Measurements from ENCODE around the gene HPCAL1. TPM values are rescaled to one million over a fixed set of nuclear protein-coding genes. Genes with fewer than 3 reads are reported as not detected.

Gene HPCAL1
- total and polyA plus RNA-seq, 2 of the 8 experiments (the other 6 are each of a cell fraction or from before 2014, with no cell fraction given), result 5.8 to 8.6 TPM

GRCh38 chr2:10436583-10437110, 133.9 kb downstream of the HPCAL1 start:
- H3K4me1 ChIP-seq (replicated peaks in 1 of 4; ENCODE audit: control insufficient read depth in 3 of 4, insufficient read depth in 4 of 4, low read length in 3 of 4), result peaks cover 0 to 3% (median 1%) of the 10 kb centered on the region in 4 experiments; a peak in 3 of 7 replicates
- no peak overlapping the region for H4K91ac ChIP-seq (replicated peaks; ENCODE audit: insufficient read length, low read length)
- H2AK5ac ChIP-seq (ENCODE audit: low read depth, low read length), result no peak overlapping the region
- no peak overlapping the region for H3K9ac ChIP-seq (replicated peaks in 1 of 4; ENCODE audit: extremely low read depth in 1 of 4, low read depth in 3 of 4, low read length in 3 of 4)
- CTCF ChIA-PET (ENCODE audit: partially characterized antibody), result interaction anchor here (0.6 to 3.3 kb wide), 6 partner anchors 128 to 365 kb away, joined by 4 to 44 read pairs (median 4); no protein-coding TSS in a partner anchor
- no peaks in the 10 kb centered on the region for H3K79me1 ChIP-seq (ENCODE audit: low read depth, low read length)
- H2BK15ac ChIP-seq (ENCODE audit: low read length), result no peak overlapping the region
- no peak overlapping the region for H3K4me2 ChIP-seq (ENCODE audit: insufficient read depth in 1 of 2, low read depth in 2 of 2, low read length in 2 of 2)
- H3K27ac ChIP-seq (ENCODE audit: low read depth, low read length), result no peak overlapping the region
- no peak overlapping the region for H3K4me3 ChIP-seq (ENCODE audit: extremely low read depth in 1 of 4, insufficient read depth in 2 of 4, low read depth in 3 of 4, low read length in 4 of 4)
- H3K36me3 ChIP-seq (ENCODE audit: control insufficient read depth in 2 of 4, insufficient read depth in 4 of 4, low read length in 3 of 4), result peaks cover 2 to 10% (median 5%) of the 10 kb centered on the region in 4 experiments; a peak in 7 of 8 replicates
- no peak overlapping the region for H3K14ac ChIP-seq (ENCODE audit: insufficient read length)
- H3K9me3 ChIP-seq (ENCODE audit: insufficient read depth in 2 of 2, low read depth in 1 of 2, low read length in 1 of 2), result no peaks in the 10 kb centered on the region
- peaks cover 6% of the 10 kb centered on the region for H3K23me2 ChIP-seq (ENCODE audit: low read depth, low read length)
- no peak overlapping the region for H3K4ac ChIP-seq (replicated peaks; ENCODE audit: insufficient read length, low read depth, low read length)
- WGBS, 2 experiments (ENCODE audit: extremely low coverage in 1 of 2, insufficient coverage in 1 of 2, insufficient read length in 1 of 2, insufficient replicate concordance in 2 of 2, low coverage in 1 of 2, low lambda C conversion rate in 2 of 2, missing lambda C conversion rate in 1 of 2), result 86% methylated on average over 10 of the region's 13 CpGs; no CpG with 5 or more reads in 1 of the 2 experiments
- H3K18ac ChIP-seq (ENCODE audit: extremely low read depth, low read length), result no peak overlapping the region
- no peak overlapping the region for H2BK20ac ChIP-seq (ENCODE audit: low read length)
- FAIRE-seq (no peak), DNase-seq (ENCODE audit: low read depth in 1 of 2, low spot score in 2 of 2) (no peak)
- H3K56ac ChIP-seq (replicated peaks; ENCODE audit: insufficient read length, low read depth, low read length), result no peak overlapping the region
- H3K79me2 ChIP-seq (ENCODE audit: control insufficient read depth in 1 of 2, insufficient read depth in 2 of 2, low read length in 2 of 2), result no peaks in the 10 kb centered on the region
- no peak overlapping the region for H3K23ac ChIP-seq (ENCODE audit: insufficient read length)
- H2BK12ac ChIP-seq (ENCODE audit: low read depth, low read length), result no peak overlapping the region
- H2AFZ ChIP-seq (ENCODE audit: low read length), result no peak overlapping the region
- POLR2A ChIA-PET (ENCODE audit: partially characterized antibody), result interaction anchor here (6.0 kb wide), 1 partner anchor 10 kb away, joined by 44 read pairs; the partner anchor contains the start of gene ODC1
- H2BK5ac ChIP-seq (ENCODE audit: low read depth, low read length), result no peak overlapping the region
- H4K8ac ChIP-seq (ENCODE audit: extremely low read depth, insufficient read depth, low read length), result peak overlapping the region; percentile 64; the same call in 1 of the 2 replicates
- H3K27me3 ChIP-seq (replicated peaks in 1 of 4; ENCODE audit: control insufficient read depth in 3 of 4, extremely low read depth in 1 of 4, insufficient read depth in 3 of 4, low read length in 3 of 4), result peaks cover 0 to 5% (median under 1%) of the 10 kb centered on the region in 4 experiments; a peak in 3 of 7 replicates
- H4K20me1 ChIP-seq (replicated peaks in 1 of 2; ENCODE audit: control insufficient read depth in 1 of 2, insufficient read depth in 2 of 2, low read length in 2 of 2), result peaks cover 0 to 11% of the 10 kb centered on the region in 2 experiments
- no peak overlapping the region for H4K5ac ChIP-seq (ENCODE audit: insufficient read length, low read depth, low read length)
- TF ChIP-seq SRF (IDR thresholded peaks at IDR 0.05; ENCODE audit: low read depth, low read length) (no peak), MAFK (IDR thresholded peaks at IDR 0.05; ENCODE audit: low read depth, low read length) (no peak), GTF2F1 (IDR thresholded peaks at IDR 0.05; ENCODE audit: borderline replicate concordance, low read depth, low read length) (no peak), KDM5A (IDR thresholded peaks at IDR 0.05; ENCODE audit: low read length) (no peak), CREB1 (IDR thresholded peaks at IDR 0.05) (no peak)
- no peak overlapping the region for H2BK120ac ChIP-seq (replicated peaks; ENCODE audit: low read depth, low read length)
